GM21723 (cell line): Measurements from ENCODE around the gene PYGO2.
"Not testable (repeated sequence)": the region's sequence is repeated elsewhere in the genome, so short reads cannot be mapped to it uniquely, and the experiment has no call there.

Source experiments
- ATAC-seq: cut with Tn5 transposase; IDR thresholded peaks from one replicate; pipeline ENCODE4 v1.9.1; 2021; ENCODE audit warnings: mild to moderate bottlenecking, moderate library complexity; ENCODE audit not compliant: unreplicated experiment

PYGO2 gene

GRCh38 chr1:154911691-154912550, 49.7 kb downstream of the PYGO2 start:
- no peak for ATAC-seq

GRCh38 chr1:154910851-154911250, 50.7 kb downstream of the PYGO2 start:
- no peak for ATAC-seq

DNA sequence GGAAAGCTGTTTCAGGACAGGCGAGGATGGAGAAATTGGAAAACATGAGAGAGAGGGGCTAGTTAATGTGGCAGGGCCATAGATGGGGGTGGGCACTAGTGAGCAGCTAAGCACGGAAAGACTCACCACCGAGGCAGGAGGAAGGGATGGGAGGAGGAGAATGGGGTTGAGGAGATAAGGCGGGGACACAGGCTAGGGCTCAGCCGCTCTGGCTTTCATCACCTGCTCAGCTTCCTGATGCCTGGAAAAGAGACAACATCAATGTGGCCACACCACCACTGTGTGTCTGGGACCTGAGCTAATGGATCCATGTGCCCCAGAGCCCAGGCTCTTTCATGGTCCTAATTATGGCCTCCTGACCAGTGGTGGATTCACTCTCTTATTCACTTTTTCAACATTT, 52.6 kb downstream of the PYGO2 start:
- no peak for ATAC-seq

DNA sequence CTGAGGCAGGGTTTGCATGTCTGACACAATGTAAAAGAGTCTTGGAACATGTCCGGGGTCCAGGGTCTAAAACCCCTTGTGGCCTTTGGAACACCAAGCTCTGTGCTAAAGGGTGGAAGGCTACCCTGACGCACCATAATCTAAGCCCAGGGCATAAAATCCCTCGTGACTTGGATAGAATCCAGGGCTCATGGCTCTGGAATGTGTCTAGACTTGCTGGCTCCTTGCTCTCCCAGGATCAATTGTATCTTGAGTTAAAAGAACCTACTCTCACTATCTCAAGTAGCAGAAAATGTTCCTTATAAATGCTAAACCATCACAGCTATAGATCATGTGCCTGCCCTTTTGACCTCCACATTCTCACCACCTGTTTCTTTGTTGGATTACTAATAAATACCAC, 53.5 kb downstream of the PYGO2 start:
- ATAC-seq = not testable (repeated sequence)
